Endothelial cell of umbilical vein (primary cell): Measurements from ENCODE around the gene ZNF831. TPM values are rescaled to one million over a fixed set of nuclear protein-coding genes. Genes with fewer than 3 reads are reported as not detected.

Experiments
- BruUV-seq: library from RNA; stranded (reverse); fragments of 400-500 nt; replicated peaks from 2 replicates; lab custom pipeline; 2021; lab: Mats Ljungman, UMichigan
- CTCF ChIA-PET: fragments of 300-600, 350-600 bp; sonication (Branson Sonifier 250); formaldehyde crosslinking; loops from one replicate; lab custom pipeline; 2021; ENCODE audit warnings: antibody characterized with exemption, inconsistent platforms; lab: Charles Lee
- POLR2A ChIA-PET: fragments of 300-600, 350-600 bp; sonication (Branson Sonifier 250); formaldehyde crosslinking; loops from one replicate; lab custom pipeline; 2021; ENCODE audit warnings: antibody characterized with exemption, inconsistent platforms; lab: Charles Lee
- DNase-seq: peaks from one replicate; pipeline ENCODE4 v3.0.0-alpha.2; 2011; ENCODE audit warnings: low read depth, low spot score
- FAIRE-seq: peaks from 2 replicates; lab custom pipeline; 2011; peaks lifted over from hg19 to GRCh38; lab: Jason Lieb, UNC
- H2AFZ ChIP-seq: 2 replicates; pipeline ENCODE4 v1.6.0; 2012; ENCODE audit warnings: low read depth, low read length, control low read depth, inconsistent platforms
- H3K27ac ChIP-seq: 2 replicates; pipeline ENCODE4 v1.5.1; 2011; ENCODE audit warnings: low read depth, mild to moderate bottlenecking, control low read depth, low read length, moderate library complexity; ENCODE audit not compliant: insufficient read depth
- H3K27me3 ChIP-seq, 2 experiments: 2 replicates each; pipeline versions ENCODE4 v1.6.0 to v1.6.1; 2011; ENCODE audit warnings: low read length in 2 of 2, mixed read lengths in 1 of 2; ENCODE audit not compliant: control insufficient read depth in 2 of 2, insufficient read depth in 2 of 2
- H3K36me3 ChIP-seq, 2 experiments: 2 replicates in 1 of 2; 3 replicates in 1 of 2; pipeline ENCODE4 v1.5.1; 2011; ENCODE audit warnings: low read length in 2 of 2, mild to moderate bottlenecking in 1 of 2, moderate library complexity in 1 of 2; ENCODE audit not compliant: control insufficient read depth in 2 of 2, insufficient read depth in 2 of 2; ENCODE audit errors: extremely low read depth in 1 of 2
- H3K4me1 ChIP-seq: 3 replicates; pipeline ENCODE4 v1.5.1; 2011; ENCODE audit warnings: mild to moderate bottlenecking, low read length; ENCODE audit not compliant: control insufficient read depth, insufficient read depth; ENCODE audit errors: extremely low read depth
- H3K4me2 ChIP-seq: 2 replicates; pipeline ENCODE4 v1.6.1; 2011; ENCODE audit warnings: low read length, control low read depth, mixed read lengths; ENCODE audit not compliant: insufficient read depth
- H3K4me3 ChIP-seq, 3 experiments: fragments of 200-600 bp in 1 of 3; sonication (generic), shearing (Covaris generic) in 1 of 3; replicated peaks in 1 of 3; 2 replicates each; pipeline ENCODE4 v1.5.1; 2011 to 2016; ENCODE audit warnings: control low read depth in 3 of 3, low read length in 3 of 3, mild to moderate bottlenecking in 2 of 3, inconsistent platforms in 1 of 3, low read depth in 1 of 3, moderate library complexity in 1 of 3; ENCODE audit not compliant: insufficient read depth in 1 of 3
- H3K79me2 ChIP-seq: 2 replicates; pipeline ENCODE4 v1.6.0; 2012; ENCODE audit warnings: low read length, inconsistent platforms; ENCODE audit not compliant: control insufficient read depth, insufficient read depth
- H3K9ac ChIP-seq: replicated peaks from 2 replicates; pipeline ENCODE3; 2011; ENCODE audit warnings: low read length, control low read depth; ENCODE audit not compliant: insufficient read depth; ENCODE audit errors: extremely low read depth
- H3K9me1 ChIP-seq: replicated peaks from 3 replicates; pipeline ENCODE4 v1.6.0; 2011; ENCODE audit warnings: mild to moderate bottlenecking, low read length; ENCODE audit not compliant: control insufficient read depth, insufficient read depth; ENCODE audit errors: extremely low read depth
- H3K9me3 ChIP-seq: replicated peaks from 2 replicates; pipeline ENCODE4 v1.5.1; 2012; ENCODE audit warnings: low read length, inconsistent platforms; ENCODE audit not compliant: control insufficient read depth, insufficient read depth
- H4K20me1 ChIP-seq: replicated peaks from 2 replicates; pipeline ENCODE3; 2011; ENCODE audit warnings: mild to moderate bottlenecking, low read length; ENCODE audit not compliant: control insufficient read depth, insufficient read depth; ENCODE audit errors: extremely low read depth
- EZH2 ChIP-seq: IDR thresholded peaks from 2 replicates; pipeline ENCODE4 v1.6.1; 2012; ENCODE audit warnings: borderline replicate concordance, low read depth, mild to moderate bottlenecking, moderate library complexity, low read length, inconsistent platforms; ENCODE audit not compliant: severe bottlenecking
- GATA2 ChIP-seq: IDR thresholded peaks from 2 replicates; pipeline ENCODE4 v1.7.0; 2011; ENCODE audit warnings: low read depth, mild to moderate bottlenecking, moderate library complexity, mixed read lengths, low read length; ENCODE audit not compliant: insufficient read length, insufficient read depth
- JUN ChIP-seq: IDR thresholded peaks from 2 replicates; pipeline ENCODE4 v1.6.1; 2011; ENCODE audit warnings: borderline replicate concordance, low read depth; ENCODE audit not compliant: insufficient read length, insufficient read depth
- MYC ChIP-seq: IDR thresholded peaks from one replicate; pipeline ENCODE4 v1.6.1; 2011; ENCODE audit warnings: mild to moderate bottlenecking, low read depth, low read length
- POLR2A ChIP-seq: IDR thresholded peaks from 2 replicates; pipeline ENCODE4 v1.6.1; 2012; ENCODE audit warnings: low read depth, mild to moderate bottlenecking, control low read depth, low read length
- dilution Hi-C: fragments of 300-500 bp; cut with MboI; formaldehyde crosslinking; loops from one replicate; pipeline ENCODE4 v1.15.0; 2019; ENCODE audit warnings: low sequenced_read_pairs; ENCODE audit not compliant: extremely low pct_ligation_motif_present
- intact Hi-C: fragments of 100-400 bp; cut with micrococcal nuclease; formaldehyde crosslinking; loops from one replicate; pipeline ENCODE4 v1.10.0; 2022
- polyA plus RNA-seq, 4 experiments: library from polyadenylated mRNA; depleted of rRNA in 3 of 4; stranded (reverse) in 3 of 4; unstranded in 1 of 4; fragments of >200 nt; gene quantifications; 2 replicates each; pipeline versions ENCODE4 v1.2.1 to v1.2.3, GENCODE V29; 2011 to 2012; ENCODE audit warnings: missing spikeins in 1 of 4
- total RNA-seq: library from RNA; stranded (reverse); gene quantifications from 2 replicates; pipeline ENCODE4 v1.2.3, GENCODE V29; 2021
- TF ChIP-seq, protein P1 (sequence below), 2 donors: IDR thresholded peaks; 1 replicate in 1 of 2; 2 replicates in 1 of 2; pipeline ENCODE4 v1.5.1; 2011; ENCODE audit warnings: low read length in 2 of 2, mild to moderate bottlenecking in 2 of 2, moderate library complexity in 2 of 2, control low read depth in 1 of 2, inconsistent platforms in 1 of 2, low read depth in 1 of 2; ENCODE audit not compliant: insufficient read depth in 1 of 2; ENCODE audit errors: extremely low read depth in 1 of 2
- TF ChIP-seq, protein P2 (sequence below): IDR thresholded peaks from 2 replicates; pipeline ENCODE4 v1.6.1; 2011; ENCODE audit not compliant: insufficient read depth, insufficient read length

Gene ZNF831
- total and polyA plus RNA-seq, 2 donors (not counting 3 experiments of a cell fraction or from before 2014, with no cell fraction given), result not detected

DNA sequence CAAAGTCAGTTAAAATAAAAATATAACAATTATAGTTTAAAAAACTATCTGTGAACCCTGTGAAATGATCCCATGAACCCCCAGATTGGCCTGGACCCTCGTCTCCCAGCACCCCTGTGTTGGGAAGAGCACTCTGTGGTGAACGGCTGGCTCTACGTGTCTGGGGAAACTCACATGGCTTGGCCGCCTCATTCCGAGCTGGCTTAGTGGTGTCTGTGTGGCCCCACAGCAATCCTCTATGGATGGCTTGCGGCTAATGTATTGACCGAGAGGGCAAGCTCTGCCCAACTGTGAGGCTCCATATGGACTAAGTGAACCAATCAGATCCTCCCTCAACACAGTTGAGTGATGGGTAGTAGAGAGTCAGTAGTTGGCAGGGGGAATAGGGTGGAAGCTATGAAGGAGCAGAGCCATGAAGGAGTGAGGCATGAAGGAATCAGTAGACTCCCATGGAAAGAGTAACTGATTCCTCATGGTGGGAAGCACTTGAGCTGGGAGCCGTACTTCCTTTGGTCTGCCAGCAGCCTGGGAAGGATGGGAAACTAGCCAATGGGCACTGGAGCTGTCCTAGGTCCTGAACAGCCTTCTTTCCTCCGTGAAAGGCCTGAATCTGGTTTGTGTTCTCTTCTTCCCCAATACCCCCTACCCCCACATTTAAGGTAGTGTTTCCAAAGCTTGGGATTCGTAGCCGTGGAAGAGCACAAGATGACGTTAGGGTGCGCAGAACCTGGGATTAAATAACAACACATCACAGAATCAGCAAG lies 21.6 kb upstream of the ZNF831 start:
- Histone ChIP-seq H4K20me1 (no peaks in the 10 kb centered on the region), H3K9me1 (no peaks in the 10 kb centered on the region), H3K27ac (no peak overlapping the region), H2AFZ (no peak overlapping the region), H3K79me2 (no peaks in the 10 kb centered on the region), H3K27me3 (no peaks in the 10 kb centered on the region), H3K9me3 (no peaks in the 10 kb centered on the region), H3K36me3 (no peaks in the 10 kb centered on the region), H3K4me2 (no peak overlapping the region), H3K9ac (no peak overlapping the region), H3K4me1 (no peaks in the 10 kb centered on the region), H3K4me3 (no peak overlapping the region)
- BruUV-seq, result no TSS peak
- dilution Hi-C loops, result no loop called here
- intact Hi-C loops, result no loop called here
- FAIRE-seq, result no peak
- ChIA-PET POLR2A (no interaction called here), CTCF (interaction anchor here (0.7 kb wide), 1 partner anchor 54 kb away, joined by 3 read pairs; no protein-coding TSS in a partner anchor)
- TF ChIP-seq EZH2 (no peak), JUN (no peak), GATA2 (no peak), POLR2A (no peak), MYC (no peak)
- TF ChIP-seq, protein P1, sequence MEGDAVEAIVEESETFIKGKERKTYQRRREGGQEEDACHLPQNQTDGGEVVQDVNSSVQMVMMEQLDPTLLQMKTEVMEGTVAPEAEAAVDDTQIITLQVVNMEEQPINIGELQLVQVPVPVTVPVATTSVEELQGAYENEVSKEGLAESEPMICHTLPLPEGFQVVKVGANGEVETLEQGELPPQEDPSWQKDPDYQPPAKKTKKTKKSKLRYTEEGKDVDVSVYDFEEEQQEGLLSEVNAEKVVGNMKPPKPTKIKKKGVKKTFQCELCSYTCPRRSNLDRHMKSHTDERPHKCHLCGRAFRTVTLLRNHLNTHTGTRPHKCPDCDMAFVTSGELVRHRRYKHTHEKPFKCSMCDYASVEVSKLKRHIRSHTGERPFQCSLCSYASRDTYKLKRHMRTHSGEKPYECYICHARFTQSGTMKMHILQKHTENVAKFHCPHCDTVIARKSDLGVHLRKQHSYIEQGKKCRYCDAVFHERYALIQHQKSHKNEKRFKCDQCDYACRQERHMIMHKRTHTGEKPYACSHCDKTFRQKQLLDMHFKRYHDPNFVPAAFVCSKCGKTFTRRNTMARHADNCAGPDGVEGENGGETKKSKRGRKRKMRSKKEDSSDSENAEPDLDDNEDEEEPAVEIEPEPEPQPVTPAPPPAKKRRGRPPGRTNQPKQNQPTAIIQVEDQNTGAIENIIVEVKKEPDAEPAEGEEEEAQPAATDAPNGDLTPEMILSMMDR (IDR thresholded peaks at IDR 0.05; ENCODE audit: extremely low read depth in 1 of 2, insufficient read depth in 1 of 2, low read depth in 1 of 2, low read length in 2 of 2), result no peak
- TF ChIP-seq, protein P2, sequence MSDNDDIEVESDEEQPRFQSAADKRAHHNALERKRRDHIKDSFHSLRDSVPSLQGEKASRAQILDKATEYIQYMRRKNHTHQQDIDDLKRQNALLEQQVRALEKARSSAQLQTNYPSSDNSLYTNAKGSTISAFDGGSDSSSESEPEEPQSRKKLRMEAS, result no peak
- DNase-seq, result no peak
